GM12878 (cell line): Measurements from ENCODE around the gene WWOX. TPM values are rescaled to one million over a fixed set of nuclear protein-coding genes. Genes with fewer than 3 reads are reported as not detected.

Experiments
- ATAC-seq: fragments of 200-7000 bp; cut with Tn5 transposase; 3 replicates; pipeline ENCODE4 v1.9.1; 2020; ENCODE audit warnings: mild to moderate bottlenecking, moderate library complexity
- BruUV-seq: library from RNA; stranded (reverse); fragments of 400-500 nt; replicated peaks from 2 replicates; lab custom pipeline; 2021; lab: Mats Ljungman, UMichigan
- CTCF ChIA-PET: fragments of 300-600 bp; sonication (Branson Sonifier 250); formaldehyde crosslinking; extraction: SDS; loops from one replicate; lab custom pipeline; 2021; ENCODE audit warnings: inconsistent platforms; lab: Yijun Ruan, JAX
- POLR2A ChIA-PET: fragments of 350-600 bp; formaldehyde crosslinking; extraction: SDS; loops from one replicate; lab custom pipeline; 2021; ENCODE audit warnings: inconsistent platforms; lab: Charles Lee
- RAD21 ChIA-PET: fragments of 300-600 bp; sonication (Branson Sonifier 250); formaldehyde crosslinking; loops from one replicate; lab custom pipeline; 2023; ENCODE audit warnings: antibody characterized with exemption; ENCODE audit not compliant: unreplicated experiment; lab: Charles Lee
- SMC1A ChIA-PET: fragments of 300-600 bp; sonication (Branson Sonifier 250); formaldehyde crosslinking; loops from one replicate; lab custom pipeline; 2023; ENCODE audit not compliant: unreplicated experiment, uncharacterized antibody; lab: Charles Lee
- DNase-seq: peaks from one replicate; pipeline ENCODE4 v3.0.0-alpha.2; 2011; ENCODE audit warnings: low read depth, low spot score
- FAIRE-seq: peaks from 3 replicates; lab custom pipeline; 2011; peaks lifted over from hg19 to GRCh38; lab: Jason Lieb, UNC
- H2AFZ ChIP-seq: 2 replicates; pipeline ENCODE4 v1.6.0; 2011; ENCODE audit warnings: low read depth, low read length, control low read depth; ENCODE audit not compliant: control insufficient read depth
- H3K27ac ChIP-seq: 2 replicates; pipeline ENCODE4 v1.5.1; 2011; ENCODE audit warnings: control low read depth; ENCODE audit not compliant: control insufficient read depth, insufficient read depth
- H3K27me3 ChIP-seq, 2 experiments: replicated peaks in 1 of 2; 2 replicates each; pipeline versions ENCODE4 v1.6.0 to v1.6.1; 2011; ENCODE audit warnings: low read length in 1 of 2; ENCODE audit not compliant: control insufficient read depth in 2 of 2, insufficient read depth in 2 of 2
- H3K36me3 ChIP-seq, 2 experiments: 2 replicates each; pipeline ENCODE4 v1.5.1; 2011; ENCODE audit warnings: low read length in 1 of 2; ENCODE audit not compliant: control insufficient read depth in 2 of 2, insufficient read depth in 2 of 2
- H3K4me1 ChIP-seq: 2 replicates; pipeline ENCODE4 v1.6.1; 2011; ENCODE audit warnings: mild to moderate bottlenecking, low read length, moderate library complexity, mixed read lengths; ENCODE audit not compliant: control insufficient read depth, insufficient read depth
- H3K4me2 ChIP-seq: 2 replicates; pipeline ENCODE4 v1.6.0; 2011; ENCODE audit warnings: control low read depth; ENCODE audit not compliant: control insufficient read depth, insufficient read depth
- H3K4me3 ChIP-seq: fragments of 200-600 bp; sonication (generic); 2 replicates; pipeline ENCODE4 v1.5.1; 2016
- H3K79me2 ChIP-seq: 2 replicates; pipeline ENCODE4 v1.6.0; 2011; ENCODE audit warnings: low read length; ENCODE audit not compliant: control insufficient read depth, insufficient read depth
- H3K9ac ChIP-seq: 2 replicates; pipeline ENCODE4 v1.8.0; 2011; ENCODE audit warnings: low read length, control low read depth, mixed read lengths; ENCODE audit not compliant: control insufficient read depth, insufficient read depth
- H3K9me3 ChIP-seq: replicated peaks from 3 replicates; pipeline ENCODE4 v1.5.1; 2011; ENCODE audit warnings: mild to moderate bottlenecking, low read length; ENCODE audit not compliant: control insufficient read depth, insufficient read depth
- H4K20me1 ChIP-seq: 2 replicates; pipeline ENCODE4 v1.6.0; 2011; ENCODE audit not compliant: control insufficient read depth, insufficient read depth
- CBX5 ChIP-seq: sonication (generic); IDR thresholded peaks from 2 replicates; pipeline ENCODE4 v1.6.1; 2016; ENCODE audit warnings: low read depth, moderate library complexity, mild to moderate bottlenecking, inconsistent platforms
- ETV6 ChIP-seq, 2 experiments: fragments of 450-650 bp in 1 of 2; IDR thresholded peaks in 1 of 2; conservative IDR thresholded peaks in 1 of 2; 2 replicates each; pipeline ENCODE4 v1.6.1; 2014; ENCODE audit warnings: antibody characterized with exemption in 1 of 2, borderline replicate concordance in 1 of 2, low read depth in 1 of 2, mild to moderate bottlenecking in 1 of 2, moderate library complexity in 1 of 2
- HDAC2 ChIP-seq: fragments of 200-600 bp; sonication (generic); IDR thresholded peaks from 2 replicates; pipeline ENCODE4 v1.6.1; 2017
- HSF1 ChIP-seq: fragments of 150-350 bp; IDR thresholded peaks from 2 replicates; pipeline ENCODE4 v1.6.1; 2014; ENCODE audit warnings: mild to moderate bottlenecking, low read depth, low read length
- IKZF2 ChIP-seq, 2 experiments: fragments of 450-650 bp; IDR thresholded peaks; 2 replicates each; pipeline ENCODE4 v1.6.1; 2017; ENCODE audit warnings: mild to moderate bottlenecking in 2 of 2, moderate library complexity in 2 of 2
- IRF3 ChIP-seq: fragments of 450-650 bp; IDR thresholded peaks from 2 replicates; pipeline ENCODE4 v1.6.1; 2014; ENCODE audit warnings: mild to moderate bottlenecking
- RB1 ChIP-seq: fragments of 450-650 bp; formaldehyde crosslinking; IDR thresholded peaks from 2 replicates; pipeline ENCODE4 v1.6.1; 2017; ENCODE audit warnings: mild to moderate bottlenecking, borderline replicate concordance
- RCOR1 ChIP-seq: conservative IDR thresholded peaks from 2 replicates; pipeline ENCODE4 v1.6.1; 2012; ENCODE audit warnings: low read depth, low read length, improper control_type of control experiment
- RELB ChIP-seq: fragments of 450-650 bp; IDR thresholded peaks from 2 replicates; pipeline ENCODE4 v1.6.1; 2017; ENCODE audit warnings: low read depth, mild to moderate bottlenecking, moderate library complexity
- SIN3A ChIP-seq: IDR thresholded peaks from 2 replicates; pipeline ENCODE4 v1.6.1; 2012; ENCODE audit warnings: low read depth, low read length, improper control_type of control experiment
- ZBTB33 ChIP-seq: fragments of 450-650 bp; IDR thresholded peaks from 2 replicates; pipeline ENCODE4 v1.6.1; 2017; ENCODE audit warnings: mild to moderate bottlenecking
- ZBTB4 ChIP-seq: fragments of 450-650 bp; formaldehyde crosslinking; IDR thresholded peaks from 2 replicates; pipeline ENCODE4 v1.4.0; 2022; ENCODE audit warnings: mild to moderate bottlenecking, moderate library complexity
- WGBS: methylation state at CpG from one replicate; pipeline ENCODE4 v1.1.6; 2016; ENCODE audit warnings: low lambda C conversion rate; ENCODE audit not compliant: insufficient replicate concordance, insufficient coverage; ENCODE audit errors: missing lambda C conversion rate; 5-methylcytosine and 5-hydroxymethylcytosine counted together
- in situ Hi-C: fragments of 300-500 bp; cut with MboI; formaldehyde crosslinking; loops from 9 replicates; pipeline ENCODE4 v1.14.3; 2018; ENCODE audit warnings: mixed read lengths
- intact Hi-C: fragments of 100-400 bp; cut with micrococcal nuclease; formaldehyde crosslinking; loops from one replicate; pipeline ENCODE4 v1.14.2; 2022; ENCODE audit not compliant: unreplicated experiment
- polyA plus RNA-seq, 11 experiments: library from polyadenylated mRNA; depleted of rRNA in 4 of 11; unstranded in 6 of 11; stranded (reverse) in 5 of 11; fragments of >200 nt; fragmentation: Nextera tagmentation in 4 of 11; fragmentation: Illumina TruSeq in 1 of 11; extraction: Ambion mirVana in 4 of 11; extraction: Trizol in 1 of 11; gene quantifications; 1 replicate in 1 of 11; 2 replicates in 10 of 11; pipeline versions ENCODE4 v1.2.1 to v1.2.3, GENCODE V29; 2011 to 2016; ENCODE audit warnings: inconsistent platforms in 2 of 11, missing spikeins in 2 of 11, low read depth in 1 of 11
- total RNA-seq, 4 experiments: library from RNA; depleted of rRNA in 3 of 4; stranded (reverse); fragments of >200 nt in 3 of 4; fragmentation: Illumina TruSeq in 1 of 4; extraction: Trizol in 1 of 4; gene quantifications; 2 replicates each; pipeline versions ENCODE4 v1.2.1 to v1.2.3, GENCODE V29; 2013 to 2021

Gene WWOX
- total and polyA plus RNA-seq, 10 of the 15 experiments (the other 5 are each of a cell fraction or from before 2014, with no cell fraction given), result 2.8 to 24.4 (median 17.8) TPM

- TF ChIP-seq SIN3A, result no peak
- no peak for TF ChIP-seq RB1
- TF ChIP-seq HDAC2, result no peak
Measured at GRCh38 chr16:78199325-78200022, 100.0 kb downstream of the WWOX start (continued).

GRCh38 chr16:78200023-78200389 lies 100.6 kb downstream of the WWOX start:
- Histone ChIP-seq H2AFZ (no peak overlapping the region), H3K9ac (no peak overlapping the region), H3K27me3 (no peaks in the 10 kb centered on the region), H3K27ac (no peak overlapping the region), H3K4me2 (no peak overlapping the region), H3K79me2 (no peaks in the 10 kb centered on the region), H3K4me3 (no peak overlapping the region), H3K9me3 (no peaks in the 10 kb centered on the region), H3K4me1 (no peaks in the 10 kb centered on the region; the same call in 1 of the 2 replicates), H3K36me3 (no peaks in the 10 kb centered on the region), H4K20me1 (no peaks in the 10 kb centered on the region)
- no peak for DNase-seq
- no peak for ATAC-seq
- intact Hi-C loops (no loop called here), in situ Hi-C loops (no loop called here)
- ChIA-PET RAD21 (no interaction called here), POLR2A (no interaction called here), CTCF (no interaction called here), SMC1A (no interaction called here)
- BruUV-seq, result no TSS peak
- no peak for FAIRE-seq
- WGBS, result 91% methylated on average over 7 of the region's 7 CpGs
- TF ChIP-seq ETV6 (conservative IDR thresholded peaks at IDR 0.05 in 1 of 2, IDR thresholded peaks at IDR 0.05 in 1 of 2; ENCODE audit: borderline replicate concordance in 1 of 2, low read depth in 1 of 2), result no peak
- no peak for TF ChIP-seq IRF3
- no peak for TF ChIP-seq IKZF2 (IDR thresholded peaks at IDR 0.05)
- TF ChIP-seq ZBTB4 (CRISPR knock-in tag), result no peak
- no peak for TF ChIP-seq CBX5
- no peak for TF ChIP-seq ZBTB33
- TF ChIP-seq HSF1, result no peak
- no peak for TF ChIP-seq RELB
- TF ChIP-seq RCOR1, result no peak
